GM18519 (cell line): ENCODE data around the gene MYO9A.
"Not testable (repeated sequence)": the region's sequence is repeated elsewhere in the genome, so short reads cannot be mapped to it uniquely, and the experiment has no call there.

Experiments used
- ATAC-seq: cut with Tn5 transposase; IDR thresholded peaks from one replicate; pipeline ENCODE4 v1.9.1; 2021; ENCODE audit warnings: mild to moderate bottlenecking, moderate library complexity; ENCODE audit not compliant: unreplicated experiment, low FRiP score

MYO9A gene

GRCh38 chr15:71889385-71889784, 228.6 kb downstream of the MYO9A start:
- no peak for ATAC-seq

- ATAC-seq: no peak
These were observed 229.2 kb downstream of the MYO9A start for GRCh38 chr15:71888797-71889196.

GRCh38 chr15:71885390-71885789, 232.6 kb downstream of the MYO9A start:
- ATAC-seq: no peak

- ATAC-seq: no peak
These were observed 234.5 kb downstream of the MYO9A start for GRCh38 chr15:71883447-71883846.

GRCh38 chr15:71880276-71880675, 237.7 kb downstream of the MYO9A start:
- ATAC-seq: no peak

GRCh38 chr15:71874245-71874644, 243.7 kb downstream of the MYO9A start:
- no peak for ATAC-seq

GRCh38 chr15:71858232-71858631, 259.7 kb downstream of the MYO9A start:
- not testable (repeated sequence) for ATAC-seq

- no peak for ATAC-seq
These were observed 264.4 kb downstream of the MYO9A start for GRCh38 chr15:71853543-71853942.

- no peak for ATAC-seq
These were observed 273.0 kb downstream of the MYO9A start for GRCh38 chr15:71844916-71845315.

GRCh38 chr15:71841563-71841962, 276.4 kb downstream of the MYO9A start:
- no peak for ATAC-seq

- ATAC-seq: no peak
These were observed 287.0 kb downstream of the MYO9A start for GRCh38 chr15:71830981-71831380.

GRCh38 chr15:71826196-71826595, 291.8 kb downstream of the MYO9A start:
- no peak for ATAC-seq

- no peak for ATAC-seq
These were observed 292.8 kb downstream of the MYO9A start for GRCh38 chr15:71825021-71825730.

- ATAC-seq: no peak
These were observed 294.1 kb downstream of the MYO9A start for GRCh38 chr15:71823801-71824200.

GRCh38 chr15:71822890-71823630, 294.9 kb downstream of the MYO9A start:
- ATAC-seq: no peak

GRCh38 chr15:71821547-71822129, 296.3 kb downstream of the MYO9A start:
- ATAC-seq: no peak

- ATAC-seq: no peak
These were observed 297.8 kb downstream of the MYO9A start for GRCh38 chr15:71820127-71820526.

- ATAC-seq: no peak
These were observed 300.6 kb downstream of the MYO9A start for GRCh38 chr15:71817351-71817750.

- no peak for ATAC-seq
These were observed 302.6 kb downstream of the MYO9A start for GRCh38 chr15:71815301-71815700.

- ATAC-seq: no peak
These were observed 304.1 kb downstream of the MYO9A start for GRCh38 chr15:71813723-71814470.
